Keratinocyte (primary cell): ENCODE measurements around the gene GDF2. TPM values are rescaled to one million over a fixed set of nuclear protein-coding genes. Genes with fewer than 3 reads are reported as not detected.

Experiments used
- DNase-seq: peaks from one replicate; pipeline ENCODE4 v3.0.0-alpha.2; 2011; ENCODE audit warnings: low read depth, missing footprints, low spot score
- FAIRE-seq: peaks from 2 replicates; lab custom pipeline; 2011; peaks lifted over from hg19 to GRCh38; lab: Jason Lieb, UNC
- H2AFZ ChIP-seq: 2 replicates; pipeline ENCODE4 v1.6.0; 2012; ENCODE audit warnings: low read length, control low read depth, inconsistent platforms; ENCODE audit not compliant: control insufficient read depth
- H3K27ac ChIP-seq: 2 replicates; pipeline ENCODE4 v1.5.1; 2011; ENCODE audit warnings: low read length; ENCODE audit not compliant: control insufficient read depth, insufficient read depth
- H3K27me3 ChIP-seq: 3 replicates; pipeline ENCODE4 v1.6.0; 2011; ENCODE audit warnings: low read length; ENCODE audit not compliant: control insufficient read depth, insufficient read depth; ENCODE audit errors: extremely low read depth
- H3K36me3 ChIP-seq, 2 experiments: 2 replicates in 1 of 2; 3 replicates in 1 of 2; pipeline ENCODE4 v1.5.1; 2011; ENCODE audit warnings: low read length in 2 of 2, mild to moderate bottlenecking in 1 of 2; ENCODE audit not compliant: control insufficient read depth in 2 of 2, insufficient read depth in 2 of 2; ENCODE audit errors: extremely low read depth in 1 of 2
- H3K4me1 ChIP-seq: 3 replicates; pipeline ENCODE4 v1.5.1; 2011; ENCODE audit warnings: low read length; ENCODE audit not compliant: control insufficient read depth, insufficient read depth; ENCODE audit errors: extremely low read depth
- H3K4me2 ChIP-seq: 3 replicates; pipeline ENCODE4 v1.6.0; 2011; ENCODE audit warnings: low read depth, low read length; ENCODE audit not compliant: control insufficient read depth, insufficient read depth; ENCODE audit errors: extremely low read depth
- H3K4me3 ChIP-seq, 3 experiments: fragments of 200-600 bp in 1 of 3; sonication (generic) in 1 of 3; 2 replicates in 2 of 3; 3 replicates in 1 of 3; pipeline ENCODE4 v1.5.1; 2011 to 2016; ENCODE audit warnings: low read length in 3 of 3, mild to moderate bottlenecking in 3 of 3, control low read depth in 2 of 3, inconsistent platforms in 1 of 3, low read depth in 1 of 3, mixed read lengths in 1 of 3, mixed run types in 1 of 3, moderate library complexity in 1 of 3; ENCODE audit not compliant: control insufficient read depth in 2 of 3, insufficient read depth in 2 of 3; ENCODE audit errors: extremely low read depth in 1 of 3
- H3K79me2 ChIP-seq: 2 replicates; pipeline ENCODE4 v1.6.0; 2012; ENCODE audit warnings: low read length; ENCODE audit not compliant: control insufficient read depth, insufficient read depth
- H3K9ac ChIP-seq: 3 replicates; pipeline ENCODE4 v1.6.0; 2011; ENCODE audit warnings: low read length; ENCODE audit not compliant: control insufficient read depth, insufficient read depth; ENCODE audit errors: extremely low read depth
- H3K9me1 ChIP-seq: 3 replicates; pipeline ENCODE4 v1.6.0; 2011; ENCODE audit warnings: low read length; ENCODE audit not compliant: control insufficient read depth, insufficient read depth; ENCODE audit errors: extremely low read depth
- H3K9me3 ChIP-seq: 2 replicates; pipeline ENCODE4 v1.5.1; 2012; ENCODE audit warnings: low read depth, low read length; ENCODE audit not compliant: control insufficient read depth
- H4K20me1 ChIP-seq: 3 replicates; pipeline ENCODE4 v1.6.0; 2011; ENCODE audit warnings: low read length; ENCODE audit not compliant: control insufficient read depth, insufficient read depth; ENCODE audit errors: extremely low read depth
- CTCF ChIP-seq, 3 experiments: IDR thresholded peaks in 1 of 3; conservative IDR thresholded peaks in 1 of 3; optimal IDR thresholded peaks in 1 of 3; 2 replicates in 2 of 3; 3 replicates in 1 of 3; pipeline versions ENCODE3 to v1.5.1; 2011; ENCODE audit warnings: low read length in 3 of 3, mild to moderate bottlenecking in 3 of 3, moderate library complexity in 2 of 3, control low read depth in 1 of 3, inconsistent platforms in 1 of 3; ENCODE audit not compliant: insufficient read depth in 2 of 3; ENCODE audit errors: extremely low read depth in 1 of 3
- EZH2 ChIP-seq: IDR thresholded peaks from one replicate; pipeline ENCODE4 v1.6.1; 2012; ENCODE audit warnings: inconsistent platforms, mild to moderate bottlenecking, low read length, moderate library complexity
- dilution Hi-C: fragments of 300-500 bp; cut with MboI; formaldehyde crosslinking; loops from one replicate; pipeline ENCODE4 v1.7.0; 2020; ENCODE audit warnings: low sequenced_read_pairs; ENCODE audit not compliant: extremely low pct_ligation_motif_present
- polyA plus RNA-seq, 5 experiments: library from polyadenylated mRNA; depleted of rRNA in 3 of 5; stranded (reverse) in 3 of 5; stranded (forward) in 1 of 5; unstranded in 1 of 5; fragments of >200 nt; gene quantifications; 1 replicate in 1 of 5; 2 replicates in 3 of 5; 3 replicates in 1 of 5; pipeline versions ENCODE4 v1.2.1 to v1.2.3, GENCODE V29; 2011 to 2012; ENCODE audit warnings: missing spikeins in 2 of 5, low read depth in 1 of 5, low replicate concordance in 1 of 5

Gene GDF2
- polyA plus RNA-seq, 1 donor (not counting 4 experiments of a cell fraction or from before 2014, with no cell fraction given) = not detected

- no peak for FAIRE-seq
- no peak for TF ChIP-seq CTCF (optimal IDR thresholded peaks at IDR 0.05 in 1 of 3, IDR thresholded peaks at IDR 0.05 in 1 of 3, conservative IDR thresholded peaks at IDR 0.05 in 1 of 3; ENCODE audit: extremely low read depth in 1 of 3, insufficient read depth in 2 of 3, low read length in 3 of 3)
- TF ChIP-seq EZH2 = no peak
These were observed 44.1 kb upstream of the GDF2 start for GRCh38 chr10:47278152-47278473.

GRCh38 chr10:47278720-47279119 is 43.5 kb upstream of the GDF2 start:
- no peaks in the 10 kb centered on the region for H3K9me3 ChIP-seq
- no peaks in the 10 kb centered on the region for H3K9me1 ChIP-seq
- no peaks in the 10 kb centered on the region for H4K20me1 ChIP-seq
- no peak overlapping the region for H3K27ac ChIP-seq
- H3K79me2 ChIP-seq = no peaks in the 10 kb centered on the region
- no peaks in the 10 kb centered on the region for H3K36me3 ChIP-seq
- no peak overlapping the region for H3K4me3 ChIP-seq
- peaks cover 6% of the 10 kb centered on the region for H3K4me1 ChIP-seq
- H3K27me3 ChIP-seq = peaks cover 14% of the 10 kb centered on the region
- H3K4me2 ChIP-seq = no peak overlapping the region
- no peak overlapping the region for H3K9ac ChIP-seq
- dilution Hi-C loops = no loop called here
- FAIRE-seq (no peak), DNase-seq (no peak)
- no peak for TF ChIP-seq EZH2
- no peak for TF ChIP-seq CTCF (optimal IDR thresholded peaks at IDR 0.05 in 1 of 3, IDR thresholded peaks at IDR 0.05 in 1 of 3, conservative IDR thresholded peaks at IDR 0.05 in 1 of 3; ENCODE audit: extremely low read depth in 1 of 3, insufficient read depth in 2 of 3, low read length in 3 of 3)
- no peak overlapping the region for H2AFZ ChIP-seq

More at GRCh38 chr10:47278152-47278473, 44.1 kb upstream of the GDF2 start:
- H3K9ac ChIP-seq = no peak overlapping the region
- no peaks in the 10 kb centered on the region for H3K79me2 ChIP-seq
- no peak for DNase-seq
- no peak overlapping the region for H3K4me3 ChIP-seq
- no peaks in the 10 kb centered on the region for H3K9me3 ChIP-seq
- peaks cover 6% of the 10 kb centered on the region for H3K4me1 ChIP-seq
- no peaks in the 10 kb centered on the region for H3K9me1 ChIP-seq
- no peak overlapping the region for H3K27ac ChIP-seq
- H3K4me2 ChIP-seq = no peak overlapping the region
- no peak overlapping the region for H2AFZ ChIP-seq
- peaks cover 14% of the 10 kb centered on the region for H3K27me3 ChIP-seq
- no peaks in the 10 kb centered on the region for H4K20me1 ChIP-seq
- dilution Hi-C loops = no loop called here
- H3K36me3 ChIP-seq = no peaks in the 10 kb centered on the region
